Dendritic cell treated with granulocyte-macrophage colony-stimulating factor and Interleukin-4, amounts not matched to agents 40 ng/mL and 50 ng/mL, for 4 days (primary cell): ENCODE measurements around the gene CMTM2.
"Not testable (repeated sequence)": the region's sequence is repeated elsewhere in the genome, so short reads cannot be mapped to it uniquely, and the experiment has no call there.

ENCODE experiments used
- H3K27ac Mint-ChIP-seq: one replicate; pipeline ENCODE4 v1.8.0; 2022; ENCODE audit warnings: mild to moderate bottlenecking, mixed read lengths
- H3K27me3 Mint-ChIP-seq: one replicate; pipeline ENCODE4 v1.8.0; 2022; ENCODE audit warnings: mild to moderate bottlenecking, mixed read lengths
- H3K36me3 Mint-ChIP-seq: one replicate; pipeline ENCODE4 v1.8.0; 2022; ENCODE audit warnings: low read depth, mixed read lengths
- H3K4me1 Mint-ChIP-seq: one replicate; pipeline ENCODE4 v1.8.0; 2022; ENCODE audit warnings: low read depth, mixed read lengths
- H3K4me3 Mint-ChIP-seq: one replicate; pipeline ENCODE4 v1.8.0; 2022; ENCODE audit warnings: mild to moderate bottlenecking, moderate library complexity, mixed read lengths
- H3K9me3 Mint-ChIP-seq: one replicate; pipeline ENCODE4 v1.8.0; 2022; ENCODE audit warnings: mixed read lengths
- intact Hi-C: fragments of 100-400 bp; cut with micrococcal nuclease; formaldehyde crosslinking; loops from one replicate; pipeline ENCODE4 v1.15.0; 2022

The CMTM2 gene

GRCh38 chr16:66631558-66631957 is 52.3 kb downstream of the CMTM2 start:
- H3K27ac Mint-ChIP-seq, H3K27me3 Mint-ChIP-seq, H3K4me3 Mint-ChIP-seq, intact Hi-C loops, H3K4me1 Mint-ChIP-seq, H3K9me3 Mint-ChIP-seq: not testable (repeated sequence)
- H3K36me3 Mint-ChIP-seq: peaks cover 42% of the 10 kb centered on the region

GRCh38 chr16:66634527-66635196 is 55.4 kb downstream of the CMTM2 start:
- Mint-ChIP-seq H3K9me3 (no peaks in the 10 kb centered on the region), H3K27ac (no peak overlapping the region), H3K4me1 (no peaks in the 10 kb centered on the region)

DNA sequence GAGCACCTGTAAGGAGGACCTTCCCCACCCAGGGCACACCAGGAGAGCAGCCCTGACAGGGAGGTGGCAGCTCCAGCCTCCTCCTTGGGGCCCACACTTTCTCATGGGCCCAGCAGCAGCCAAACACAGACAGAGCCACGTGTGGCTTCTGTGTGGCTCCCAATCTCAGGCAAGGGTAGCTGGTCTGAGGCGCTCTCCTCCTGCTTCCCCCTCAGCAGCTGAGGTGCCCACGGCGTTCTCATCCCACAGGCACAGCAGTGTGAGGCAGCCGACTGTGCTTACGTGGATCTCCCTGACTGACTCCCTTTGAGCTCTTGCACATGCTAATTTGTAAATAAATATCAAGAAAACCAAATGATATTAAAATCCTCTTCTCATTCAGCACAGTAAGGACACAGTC is 56.1 kb downstream of the CMTM2 start:
- no peak overlapping the region for H3K4me3 Mint-ChIP-seq
- peaks cover 34% of the 10 kb centered on the region for H3K36me3 Mint-ChIP-seq

More at GRCh38 chr16:66634527-66635196, 55.4 kb downstream of the CMTM2 start:
- intact Hi-C loops: no loop called here
- no peaks in the 10 kb centered on the region for H3K27me3 Mint-ChIP-seq
- no peak overlapping the region for H3K4me3 Mint-ChIP-seq
- H3K36me3 Mint-ChIP-seq: peaks cover 42% of the 10 kb centered on the region

GRCh38 chr16:66636199-66636598 is 56.9 kb downstream of the CMTM2 start:
- H3K27me3 Mint-ChIP-seq: no peaks in the 10 kb centered on the region

More for the DNA sequence above, 56.1 kb downstream of the CMTM2 start:
- intact Hi-C loops: no loop called here
- Mint-ChIP-seq H3K4me1 (no peaks in the 10 kb centered on the region), H3K9me3 (no peaks in the 10 kb centered on the region), H3K27me3 (no peaks in the 10 kb centered on the region), H3K27ac (no peak overlapping the region)

DNA sequence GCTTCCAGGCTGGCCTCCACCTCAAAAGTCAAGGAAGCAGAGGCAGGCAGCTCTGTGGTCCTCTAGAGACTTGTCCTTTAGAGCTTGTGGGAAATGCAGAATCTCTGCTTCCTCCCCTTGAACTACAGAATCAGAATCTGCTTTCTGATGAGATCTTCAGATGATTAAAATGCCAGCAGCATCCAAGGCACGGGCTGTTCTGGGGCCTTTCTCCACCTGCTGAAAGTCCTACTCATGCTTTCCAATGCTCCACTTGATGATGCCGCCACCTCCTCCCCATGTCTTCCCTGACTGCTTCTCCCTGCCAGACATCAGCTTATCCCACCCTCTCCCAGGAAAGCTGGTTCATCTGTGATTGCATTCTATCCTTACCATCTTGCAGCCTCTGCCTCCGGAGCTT is 58.5 kb downstream of the CMTM2 start:
- intact Hi-C loops: no loop called here
- no peak overlapping the region for H3K27ac Mint-ChIP-seq
- H3K27me3 Mint-ChIP-seq: no peaks in the 10 kb centered on the region
- H3K36me3 Mint-ChIP-seq: peaks cover 21% of the 10 kb centered on the region
- no peak overlapping the region for H3K4me3 Mint-ChIP-seq
- no peaks in the 10 kb centered on the region for H3K9me3 Mint-ChIP-seq
- H3K4me1 Mint-ChIP-seq: no peaks in the 10 kb centered on the region

More at GRCh38 chr16:66636199-66636598, 56.9 kb downstream of the CMTM2 start:
- no peak overlapping the region for H3K27ac Mint-ChIP-seq
- no peaks in the 10 kb centered on the region for H3K9me3 Mint-ChIP-seq
- no peak overlapping the region for H3K4me3 Mint-ChIP-seq
- intact Hi-C loops: no loop called here
- H3K36me3 Mint-ChIP-seq: peaks cover 28% of the 10 kb centered on the region
- no peaks in the 10 kb centered on the region for H3K4me1 Mint-ChIP-seq
